PC-3 (cell line): Measurements from ENCODE around the gene TSHZ3.

Experiments
- CTCF ChIP-seq: fragments of 300-600 bp; sonication (generic); conservative IDR thresholded peaks from 2 replicates; pipeline ENCODE4 v1.5.1; 2017; ENCODE audit warnings: antibody characterized with exemption, low read depth, mild to moderate bottlenecking, low read length
- EZH2 ChIP-seq: fragments of 300-600 bp; sonication (generic); IDR thresholded peaks from one replicate; pipeline ENCODE4 v1.6.1; 2017; ENCODE audit warnings: antibody characterized with exemption, mild to moderate bottlenecking, low read length; ENCODE audit not compliant: unreplicated experiment
- EZH2phosphoT487 ChIP-seq: fragments of 300-600 bp; sonication (generic); IDR thresholded peaks from 2 replicates; pipeline ENCODE4 v1.6.1; 2018; ENCODE audit warnings: mild to moderate bottlenecking, antibody characterized with exemption, low read length, borderline replicate concordance

GRCh38 chr19:31257426-31258130 lies 91.7 kb downstream of the TSHZ3 start:
- TF ChIP-seq CTCF (no peak), EZH2 (no peak), EZH2phosphoT487 (no peak)
